Measurements from ENCODE around the gene FAM107B.

FAM107B gene

DNA sequence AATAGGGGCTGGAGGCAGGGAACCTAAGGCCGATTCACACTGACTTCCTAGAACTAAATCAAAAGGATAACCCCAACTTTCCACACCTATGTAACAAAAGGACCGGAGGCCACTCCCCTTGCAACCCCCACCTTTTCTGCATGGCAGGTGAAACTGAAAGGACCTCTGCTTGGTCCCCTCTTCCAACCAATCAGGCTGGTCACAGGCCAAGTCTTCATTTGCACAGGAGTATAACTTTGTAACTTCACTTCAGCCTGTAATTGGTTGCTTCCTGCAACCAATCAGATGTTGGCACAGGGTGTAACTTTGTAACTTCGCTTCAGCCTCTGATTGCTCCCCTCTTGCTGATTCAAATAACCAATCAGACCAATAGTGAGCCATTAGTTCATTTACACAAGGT, 190.0 kb downstream of the FAM107B start:
- peak; percentile 75 for DNase-seq
- Mint-ChIP-seq H3K36me3 (peaks cover 47% of the 10 kb centered on the region), H3K4me1 (peaks cover 98% of the 10 kb centered on the region), H3K27me3 (no peaks in the 10 kb centered on the region), H3K4me3 (no peak overlapping the region), H3K9me3 (no peaks in the 10 kb centered on the region), H3K27ac (peak overlapping the region; percentile 99)
- CTCF ChIA-PET, result interaction anchor here (0.8 to 1.7 kb wide), 5 partner anchors 8 to 56 kb away, joined by 3 to 6 read pairs (median 4); no protein-coding TSS in a partner anchor

DNA sequence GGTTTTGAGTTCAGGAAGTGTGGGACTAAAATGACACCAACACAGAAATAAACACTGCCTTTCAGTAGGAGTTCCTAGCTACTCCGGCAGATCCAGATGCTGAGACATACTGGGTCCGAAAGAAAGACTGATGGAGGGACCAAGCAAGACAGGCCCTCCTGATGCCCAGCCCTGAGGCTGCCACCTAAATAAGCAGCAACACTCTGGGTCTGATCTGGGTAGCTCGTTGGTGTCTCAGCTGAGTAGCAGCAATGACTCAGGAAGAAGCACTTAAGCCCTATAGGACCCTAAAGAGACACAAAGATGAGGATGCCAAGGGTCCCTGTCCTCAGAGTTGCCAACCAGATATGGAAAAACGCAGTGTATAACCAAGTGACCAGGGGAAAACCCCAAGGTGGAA, 190.7 kb downstream of the FAM107B start:
- CTCF ChIA-PET, result interaction anchor here (0.8 to 2.1 kb wide), 11 partner anchors 9 to 239 kb away, joined by 3 to 10 read pairs (median 4); no protein-coding TSS in a partner anchor
- peaks cover 47% of the 10 kb centered on the region for H3K36me3 Mint-ChIP-seq
- no peak for DNase-seq
- no peaks in the 10 kb centered on the region for H3K27me3 Mint-ChIP-seq
- peaks cover 98% of the 10 kb centered on the region for H3K4me1 Mint-ChIP-seq
- no peaks in the 10 kb centered on the region for H3K9me3 Mint-ChIP-seq
- H3K27ac Mint-ChIP-seq, result peak overlapping the region; percentile 99
- H3K4me3 Mint-ChIP-seq, result peak overlapping the region; percentile 51

DNA sequence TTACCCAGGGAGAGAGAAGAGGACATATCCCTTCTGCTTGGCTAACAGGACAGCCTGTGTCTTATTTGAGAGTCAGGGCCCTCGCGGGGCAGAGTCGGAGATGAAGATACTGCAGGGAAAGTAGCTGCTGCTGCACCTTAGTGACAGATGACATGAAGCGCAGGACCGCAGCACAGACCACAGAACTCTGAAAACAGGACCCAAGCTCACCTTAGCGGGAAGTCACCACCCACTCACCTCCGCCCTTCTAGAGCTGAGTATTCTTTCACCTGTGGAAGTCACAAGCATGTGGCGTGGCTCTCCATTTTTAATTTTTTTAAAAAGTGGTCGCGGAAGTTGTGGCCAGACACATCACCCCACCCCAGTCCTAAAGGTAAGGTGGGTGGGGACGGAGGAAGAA, 191.4 kb downstream of the FAM107B start:
- Mint-ChIP-seq H3K9me3 (no peaks in the 10 kb centered on the region), H3K36me3 (peaks cover 52% of the 10 kb centered on the region), H3K27ac (peak overlapping the region; percentile 99), H3K4me1 (peaks cover 98% of the 10 kb centered on the region), H3K27me3 (no peaks in the 10 kb centered on the region), H3K4me3 (peak overlapping the region; percentile 51)
- CTCF ChIA-PET, result interaction anchor here (0.8 to 2.1 kb wide), 11 partner anchors 10 to 247 kb away, joined by 3 to 10 read pairs (median 4); no protein-coding TSS in a partner anchor
- DNase-seq, result peak; percentile 92

DNA sequence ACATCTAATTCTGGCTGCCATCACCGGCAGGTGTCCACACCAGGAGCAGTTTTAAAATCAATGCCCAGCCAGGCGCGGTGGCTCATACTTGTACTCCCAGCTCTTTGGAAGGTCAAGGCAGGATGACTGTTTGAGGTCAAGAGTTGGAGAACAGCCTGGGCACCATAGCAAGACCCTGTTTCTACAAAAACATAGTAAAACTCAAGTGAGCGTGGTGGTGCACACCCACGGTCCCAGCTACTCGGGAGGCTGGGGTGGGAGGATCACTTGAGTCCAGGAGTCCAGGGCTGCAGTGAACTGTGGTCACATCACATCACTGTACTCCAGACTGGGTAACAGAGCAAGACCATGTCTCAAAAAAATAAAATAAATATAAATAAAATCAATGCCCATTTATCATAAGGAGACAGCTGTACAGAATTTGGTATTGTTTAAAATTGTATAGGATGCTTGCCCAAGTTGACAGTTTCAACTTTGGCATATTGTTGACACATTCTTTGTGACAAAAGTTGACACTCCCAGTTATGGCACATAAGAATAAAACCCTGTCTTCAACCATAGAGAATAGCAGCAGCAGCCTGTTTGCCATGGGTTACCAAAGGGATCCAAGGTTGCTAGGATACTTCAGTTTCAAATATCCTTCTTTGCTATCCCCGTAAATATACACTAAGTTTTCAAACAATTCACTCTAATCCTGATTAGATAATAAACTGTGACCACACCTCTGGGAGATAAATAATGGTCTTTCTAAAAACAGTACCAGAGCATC, 193.0 kb downstream of the FAM107B start:
- H3K9me3 Mint-ChIP-seq, result no peaks in the 10 kb centered on the region
- peaks cover 58% of the 10 kb centered on the region for H3K36me3 Mint-ChIP-seq
- H3K4me3 Mint-ChIP-seq, result peak overlapping the region; percentile 3
- CTCF ChIA-PET, result no interaction called here
- peaks cover 94% of the 10 kb centered on the region for H3K4me1 Mint-ChIP-seq
- peak overlapping the region; percentile 85 for H3K27ac Mint-ChIP-seq
- no peaks in the 10 kb centered on the region for H3K27me3 Mint-ChIP-seq
- DNase-seq, result no peak

DNA sequence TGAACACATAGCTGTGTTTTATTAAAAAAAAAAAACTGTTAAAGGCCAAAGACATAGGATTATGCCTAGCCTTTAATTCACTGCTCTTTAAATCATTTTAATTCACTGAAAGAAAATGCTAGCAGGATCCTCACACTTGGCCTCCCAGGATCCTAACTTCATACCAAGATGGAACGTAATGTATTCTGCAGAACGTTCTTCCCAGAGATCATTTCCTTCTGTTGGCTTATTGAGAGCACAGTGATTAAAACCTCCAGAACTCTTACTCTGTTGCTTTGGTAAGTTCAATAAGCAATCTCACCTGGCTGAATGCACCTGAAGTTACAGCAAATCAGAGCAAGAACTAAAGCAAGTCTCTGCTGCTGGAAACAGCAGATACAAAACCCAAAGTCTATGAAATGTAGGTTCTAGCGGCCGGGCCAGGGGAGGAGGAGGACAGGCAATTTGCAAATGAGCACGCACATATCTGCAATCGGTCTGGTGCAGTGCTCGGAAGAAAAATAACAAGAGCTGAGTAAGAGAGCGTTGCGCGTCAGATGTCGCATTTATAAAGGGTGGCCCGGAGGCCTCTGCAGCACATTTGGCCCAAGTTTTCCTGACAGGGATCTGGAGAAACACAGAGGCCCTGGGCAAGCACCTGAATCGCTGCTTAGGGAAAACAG, 193.9 kb downstream of the FAM107B start:
- Mint-ChIP-seq H3K27ac (peak overlapping the region; percentile 60), H3K4me1 (peaks cover 93% of the 10 kb centered on the region), H3K27me3 (no peaks in the 10 kb centered on the region), H3K9me3 (no peaks in the 10 kb centered on the region), H3K4me3 (no peak overlapping the region), H3K36me3 (peaks cover 55% of the 10 kb centered on the region)
- CTCF ChIA-PET, result no interaction called here
- DNase-seq, result no peak

DNA sequence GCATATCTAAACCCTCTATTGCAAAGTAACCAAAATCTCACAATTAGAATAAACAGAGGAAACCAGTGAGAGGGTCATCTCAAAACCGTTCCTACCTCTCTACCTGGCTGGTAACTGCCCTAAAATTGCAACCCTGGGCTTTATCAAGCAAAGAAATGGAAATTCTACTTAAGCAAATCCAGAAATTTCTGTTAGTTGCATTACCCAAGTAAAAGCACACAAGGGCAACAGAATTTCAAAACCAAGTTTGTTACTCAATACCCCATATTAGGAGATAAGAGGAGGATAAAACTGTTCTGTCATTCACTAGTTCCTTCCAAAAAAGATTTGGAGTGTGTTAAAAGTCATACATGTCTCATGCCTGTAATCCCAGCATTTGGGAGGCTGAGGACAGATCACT, 195.3 kb downstream of the FAM107B start:
- Mint-ChIP-seq H3K27ac (peak overlapping the region; percentile 65), H3K4me3 (no peak overlapping the region), H3K27me3 (no peaks in the 10 kb centered on the region), H3K9me3 (no peaks in the 10 kb centered on the region), H3K4me1 (peaks cover 93% of the 10 kb centered on the region), H3K36me3 (peaks cover 57% of the 10 kb centered on the region)
- DNase-seq, result no peak
- CTCF ChIA-PET, result no interaction called here

DNA sequence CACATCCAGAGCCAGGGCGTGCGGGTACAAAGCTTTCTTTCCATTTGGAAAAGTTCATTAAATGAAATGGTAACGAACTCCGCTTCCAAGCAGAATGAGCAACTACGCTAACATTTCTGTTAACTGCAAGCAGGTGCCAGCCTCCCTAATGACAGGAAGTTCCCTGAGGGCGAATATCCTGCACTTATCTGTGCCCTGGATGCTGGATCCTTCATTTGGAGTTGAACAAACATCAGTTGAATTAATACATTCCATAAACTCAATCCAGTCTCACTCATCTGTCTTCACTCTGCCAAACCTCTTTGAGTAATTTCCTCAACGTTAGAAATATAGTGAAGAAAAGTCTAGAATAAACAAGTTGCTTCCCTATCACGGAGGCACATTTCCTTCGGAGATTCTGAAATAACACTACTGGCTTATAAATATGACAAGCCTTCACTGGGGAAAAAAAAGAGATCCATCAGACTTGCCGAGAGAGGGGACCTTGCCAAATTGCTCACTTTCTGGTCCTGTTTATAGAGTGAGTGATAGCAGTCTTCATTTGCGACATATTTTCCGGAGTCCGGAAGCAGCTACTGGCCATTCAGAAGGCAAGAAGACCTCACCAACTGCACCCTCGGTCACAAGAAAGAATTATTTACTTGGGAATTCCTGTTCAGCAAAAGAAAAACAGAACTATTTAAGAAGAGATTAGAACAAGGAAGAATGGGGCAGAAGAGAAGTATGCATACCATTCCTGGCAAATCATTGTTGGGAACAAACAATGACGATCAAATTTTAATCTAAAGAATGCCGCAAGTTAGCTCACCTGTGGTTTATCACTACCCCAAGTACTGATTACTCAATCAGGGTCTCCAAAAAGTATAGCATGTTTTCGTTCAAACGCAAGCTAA, 196.4 kb downstream of the FAM107B start:
- Mint-ChIP-seq H3K27ac (no peak overlapping the region), H3K4me3 (no peak overlapping the region), H3K9me3 (no peaks in the 10 kb centered on the region), H3K4me1 (peaks cover 91% of the 10 kb centered on the region), H3K27me3 (no peaks in the 10 kb centered on the region), H3K36me3 (peaks cover 59% of the 10 kb centered on the region)
- no peak for DNase-seq
- CTCF ChIA-PET, result no interaction called here

DNA sequence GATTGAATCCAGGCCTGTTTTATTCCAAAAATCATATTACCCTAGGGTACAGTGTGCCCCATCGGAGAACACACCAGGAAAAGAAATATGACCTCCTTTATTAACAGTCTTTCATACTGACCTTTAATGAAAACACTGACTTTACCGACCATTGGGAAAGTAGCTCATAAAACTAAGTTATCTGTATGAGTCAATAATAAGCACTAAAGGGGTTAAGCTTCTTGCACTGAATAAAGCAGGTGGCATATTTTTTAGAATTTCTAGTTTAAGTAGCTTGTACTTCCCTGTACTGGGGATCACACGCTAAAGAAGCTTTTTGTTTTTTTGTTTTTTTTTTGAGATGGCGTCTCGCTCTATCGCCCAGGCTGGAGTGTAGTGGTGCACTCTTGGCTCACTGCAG, 199.8 kb downstream of the FAM107B start:
- DNase-seq, result no peak
- Mint-ChIP-seq H3K9me3 (peaks cover 1% of the 10 kb centered on the region), H3K27ac (no peak overlapping the region), H3K4me3 (no peak overlapping the region), H3K36me3 (peaks cover 61% of the 10 kb centered on the region), H3K27me3 (no peaks in the 10 kb centered on the region), H3K4me1 (peaks cover 78% of the 10 kb centered on the region)
- CTCF ChIA-PET, result interaction anchor here (0.7 kb wide), 1 partner anchor 9 kb away, joined by 3 read pairs; no protein-coding TSS in a partner anchor

DNA sequence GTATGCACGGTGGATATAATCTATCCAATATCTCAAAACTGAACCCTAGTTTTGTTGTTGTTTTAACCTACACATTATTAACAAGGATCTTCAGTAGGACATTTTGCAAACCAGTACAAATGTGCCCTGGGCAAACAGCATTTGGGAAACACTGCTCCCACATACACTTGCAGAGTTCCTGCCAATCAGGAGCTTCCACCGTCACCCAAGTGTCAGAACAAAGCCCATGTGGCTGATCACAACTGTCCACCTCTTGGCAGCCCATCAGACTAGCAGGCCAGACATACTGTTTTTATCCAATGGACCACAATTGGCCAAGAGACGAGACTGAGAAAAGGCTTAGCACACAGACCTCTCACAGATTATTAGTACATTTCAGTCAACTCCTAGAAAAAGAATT, 200.4 kb downstream of the FAM107B start:
- Mint-ChIP-seq H3K27ac (no peak overlapping the region), H3K4me3 (no peak overlapping the region), H3K4me1 (peaks cover 78% of the 10 kb centered on the region), H3K36me3 (peaks cover 65% of the 10 kb centered on the region), H3K9me3 (peaks cover 1% of the 10 kb centered on the region), H3K27me3 (no peaks in the 10 kb centered on the region)
- DNase-seq, result no peak
- CTCF ChIA-PET, result interaction anchor here (1.5 kb wide), 1 partner anchor 20 kb away, joined by 4 read pairs; no protein-coding TSS in a partner anchor

DNA sequence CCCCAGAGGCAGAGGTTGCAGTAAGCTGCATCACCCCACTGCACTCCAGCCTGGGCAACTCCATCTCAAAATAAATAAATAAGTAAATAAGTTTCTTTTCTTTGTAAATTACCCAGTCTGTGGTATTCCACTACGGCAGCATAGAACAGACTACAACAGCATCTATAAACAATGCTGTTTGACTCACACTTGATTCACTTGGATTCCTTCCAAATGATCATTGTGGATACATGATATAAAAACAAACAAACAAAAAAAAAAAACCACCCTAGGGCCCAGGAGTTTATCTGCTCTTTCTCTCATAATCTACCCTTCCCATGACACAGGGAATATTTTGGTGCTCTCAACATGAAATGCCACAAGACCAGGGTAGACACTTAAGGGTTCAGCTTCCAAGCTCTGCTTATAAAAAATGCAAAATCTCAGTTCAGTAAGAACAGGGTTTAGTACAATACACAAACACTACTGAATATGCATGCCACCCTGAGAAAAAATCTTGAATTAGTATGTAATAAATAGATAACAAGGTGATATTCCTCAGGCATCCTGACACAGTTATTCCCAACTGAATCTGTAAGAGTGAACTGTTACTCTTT, 200.9 kb downstream of the FAM107B start:
- Mint-ChIP-seq H3K4me1 (peaks cover 79% of the 10 kb centered on the region), H3K4me3 (no peak overlapping the region), H3K9me3 (peaks cover 1% of the 10 kb centered on the region), H3K27ac (peak overlapping the region; percentile 52), H3K27me3 (no peaks in the 10 kb centered on the region), H3K36me3 (peaks cover 67% of the 10 kb centered on the region)
- DNase-seq, result no peak
- CTCF ChIA-PET, result interaction anchor here (1.5 kb wide), 1 partner anchor 20 kb away, joined by 4 read pairs; no protein-coding TSS in a partner anchor

DNA sequence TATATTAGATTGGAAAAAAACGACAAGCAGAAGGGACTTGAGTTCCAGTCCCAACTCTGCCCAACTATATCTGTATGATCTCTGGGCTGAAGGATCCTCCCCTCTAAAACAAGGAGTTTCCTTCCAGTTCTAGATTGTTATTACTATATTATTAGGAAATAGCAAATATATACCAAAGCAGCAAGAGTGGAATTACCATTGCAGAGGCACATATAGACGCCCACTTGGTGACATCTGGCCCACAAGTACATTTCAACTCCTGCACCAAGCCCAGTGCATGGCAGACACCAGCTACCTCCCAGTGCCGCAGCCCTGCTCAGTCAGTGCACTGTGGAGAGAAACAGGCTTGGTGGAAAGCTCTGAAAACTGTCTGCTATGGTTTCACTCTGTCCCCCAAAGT, 201.9 kb downstream of the FAM107B start:
- H3K4me1 Mint-ChIP-seq, result peaks cover 78% of the 10 kb centered on the region
- H3K4me3 Mint-ChIP-seq, result no peak overlapping the region
- H3K36me3 Mint-ChIP-seq, result peaks cover 67% of the 10 kb centered on the region
- no peak for DNase-seq
- no peaks in the 10 kb centered on the region for H3K27me3 Mint-ChIP-seq
- H3K27ac Mint-ChIP-seq, result peak overlapping the region; percentile 76
- CTCF ChIA-PET, result interaction anchor here (1.5 kb wide), 1 partner anchor 19 kb away, joined by 4 read pairs; no protein-coding TSS in a partner anchor
- peaks cover 1% of the 10 kb centered on the region for H3K9me3 Mint-ChIP-seq

DNA sequence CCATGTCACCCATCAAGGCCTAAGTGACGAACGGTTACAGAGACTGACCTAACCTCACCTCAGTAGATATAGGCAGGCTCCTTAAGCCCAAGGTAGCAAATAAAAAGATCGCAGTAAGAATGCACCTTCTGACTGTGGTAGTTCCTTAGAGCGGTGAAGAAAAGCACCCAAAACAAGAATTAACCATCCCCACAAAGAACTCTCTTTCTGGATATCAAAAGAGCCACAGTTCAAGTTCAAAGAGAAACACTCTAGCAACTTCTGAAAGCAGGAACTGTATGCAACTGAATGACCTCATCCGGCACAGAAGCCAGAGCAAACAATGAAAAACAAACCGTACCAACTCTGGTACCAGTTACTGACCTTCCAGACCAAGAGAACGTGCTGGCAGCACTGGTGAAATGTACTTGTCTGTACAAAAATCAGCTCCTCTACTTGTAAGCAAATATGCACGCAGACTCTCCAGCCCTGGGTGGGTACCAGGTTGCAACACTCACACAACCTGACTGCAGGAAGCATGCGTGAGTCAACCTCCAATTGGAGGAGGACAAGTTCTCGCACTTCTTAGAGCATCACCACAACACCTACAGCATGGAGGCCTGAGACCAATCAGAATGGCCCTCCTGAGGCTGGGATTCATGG, 202.7 kb downstream of the FAM107B start:
- Mint-ChIP-seq H3K9me3 (peaks cover 1% of the 10 kb centered on the region), H3K4me1 (peaks cover 82% of the 10 kb centered on the region), H3K27me3 (no peaks in the 10 kb centered on the region), H3K4me3 (peak overlapping the region; percentile 97), H3K36me3 (peaks cover 68% of the 10 kb centered on the region), H3K27ac (peak overlapping the region; percentile 99)
- DNase-seq, result peak; percentile 77
- CTCF ChIA-PET, result interaction anchor here (0.9 to 1.7 kb wide), 3 partner anchors 16 to 46 kb away, joined by 3 to 5 read pairs (median 3); no protein-coding TSS in a partner anchor

DNA sequence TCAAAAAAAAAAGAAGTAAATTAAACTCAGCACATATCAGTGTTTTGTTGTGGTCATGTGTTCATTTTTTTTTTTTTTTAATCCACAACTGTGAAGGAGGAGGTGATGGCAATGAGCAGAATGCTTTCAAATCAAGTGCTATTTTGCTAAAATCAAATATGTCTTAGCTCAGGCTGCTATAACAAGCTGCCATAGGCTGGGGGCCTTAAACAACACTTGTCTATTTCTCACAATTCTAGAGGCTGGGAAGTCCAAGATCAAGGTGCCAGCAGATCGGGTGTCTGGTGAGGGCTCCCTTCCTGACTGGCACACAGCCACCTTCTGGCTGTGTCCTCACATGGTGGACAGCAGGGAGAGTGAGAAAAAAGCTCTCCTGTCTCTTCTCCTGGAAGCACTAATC, 203.9 kb downstream of the FAM107B start:
- Mint-ChIP-seq H3K27ac (peak overlapping the region; percentile 99), H3K27me3 (no peaks in the 10 kb centered on the region), H3K4me3 (peak overlapping the region; percentile 97), H3K36me3 (peaks cover 71% of the 10 kb centered on the region), H3K9me3 (peaks cover 10% of the 10 kb centered on the region), H3K4me1 (peaks cover 81% of the 10 kb centered on the region)
- CTCF ChIA-PET, result interaction anchor here (0.9 to 1.7 kb wide), 3 partner anchors 17 to 45 kb away, joined by 3 to 5 read pairs (median 3); no protein-coding TSS in a partner anchor
- no peak for DNase-seq
